Measurements from ENCODE around the gene RABGAP1L. TPM values are rescaled to one million over a fixed set of nuclear protein-coding genes. Genes with fewer than 3 reads are reported as not detected.

Gene RABGAP1L
- total and polyA plus RNA-seq, 10 of the 15 experiments (the other 5 are each of a cell fraction or from before 2014, with no cell fraction given): 5.8 to 194 (median 113) TPM

DNA sequence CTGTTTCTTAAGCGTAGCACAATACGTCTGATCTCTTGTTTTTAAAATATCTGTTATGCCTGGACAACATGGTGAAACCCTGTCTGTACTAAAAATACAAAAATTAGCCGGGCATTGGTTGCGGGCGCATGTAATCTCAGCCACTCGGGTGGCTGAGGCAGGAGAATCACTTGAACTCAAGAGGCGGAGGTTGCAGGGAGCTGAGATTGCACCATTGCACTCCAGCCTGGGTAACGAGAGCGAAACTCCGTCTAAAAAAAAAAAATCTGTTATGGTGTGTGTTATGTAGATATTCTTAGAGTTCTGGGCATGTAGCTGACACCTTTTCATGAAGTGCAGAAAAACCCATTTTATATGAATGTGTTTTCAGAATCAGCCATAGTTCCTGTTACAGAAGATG, 38.2 kb downstream of the RABGAP1L start:
- no peak overlapping the region for H3K27ac ChIP-seq (ENCODE audit: control insufficient read depth, insufficient read depth)
- no peaks in the 10 kb centered on the region for H3K27me3 ChIP-seq (replicated peaks in 1 of 2; ENCODE audit: control insufficient read depth in 2 of 2, insufficient read depth in 2 of 2, low read length in 1 of 2)
- no peaks in the 10 kb centered on the region for H4K20me1 ChIP-seq (ENCODE audit: control insufficient read depth, insufficient read depth)
- H3K36me3 ChIP-seq (ENCODE audit: control insufficient read depth in 2 of 2, insufficient read depth in 2 of 2, low read length in 1 of 2): peaks cover 0 to under 1% of the 10 kb centered on the region in 2 experiments; a peak in 1 of 4 replicates
- ATAC-seq (no peak), FAIRE-seq (no peak), DNase-seq (ENCODE audit: low read depth, low spot score) (no peak)
- H2AFZ ChIP-seq (ENCODE audit: control insufficient read depth, low read depth, low read length): no peak overlapping the region
- H3K4me2 ChIP-seq (ENCODE audit: control insufficient read depth, insufficient read depth): no peak overlapping the region
- H3K79me2 ChIP-seq (ENCODE audit: control insufficient read depth, insufficient read depth, low read length): peaks cover 29% of the 10 kb centered on the region
- H3K9me3 ChIP-seq (replicated peaks; ENCODE audit: control insufficient read depth, insufficient read depth, low read length): peaks cover 3% of the 10 kb centered on the region; the same call in 1 of the 3 replicates
- CTCF ChIA-PET: no interaction called here
- H3K4me1 ChIP-seq (ENCODE audit: control insufficient read depth, insufficient read depth, low read length): peaks cover 3% of the 10 kb centered on the region; the same call in 1 of the 2 replicates
- WGBS (ENCODE audit: insufficient coverage, insufficient replicate concordance, low lambda C conversion rate, missing lambda C conversion rate): 88% methylated on average over 10 of the region's 10 CpGs
- no TSS peak for BruUV-seq (replicated peaks)
- H3K4me3 ChIP-seq: no peak overlapping the region
- POLR2A ChIA-PET: no interaction called here
- RAD21 ChIA-PET (ENCODE audit: unreplicated experiment): no interaction called here
- SMC1A ChIA-PET (ENCODE audit: uncharacterized antibody, unreplicated experiment): no interaction called here
- TF ChIP-seq KLF5 (IDR thresholded peaks at IDR 0.05; ENCODE audit: partially characterized antibody) (no peak), ZNF217 (IDR thresholded peaks at IDR 0.05) (no peak), NR2F1 (conservative IDR thresholded peaks at IDR 0.05) (no peak), RCOR1 (conservative IDR thresholded peaks at IDR 0.05; ENCODE audit: low read depth, low read length) (no peak), NBN (IDR thresholded peaks at IDR 0.05) (no peak), MTA2 (IDR thresholded peaks at IDR 0.05; ENCODE audit: low read depth) (no peak), BRCA1 (IDR thresholded peaks at IDR 0.05; ENCODE audit: low read depth, low read length) (no peak), ZNF24 (IDR thresholded peaks at IDR 0.05) (no peak), CHD4 (IDR thresholded peaks at IDR 0.05) (no peak), RAD51 (IDR thresholded peaks at IDR 0.05) (no peak), BHLHE40 (IDR thresholded peaks at IDR 0.05; ENCODE audit: borderline replicate concordance in 1 of 2, low read depth in 2 of 2, low read length in 1 of 2) (no peak), STAT1 (conservative IDR thresholded peaks at IDR 0.05) (no peak), SMAD1 (IDR thresholded peaks at IDR 0.05; ENCODE audit: low read depth, partially characterized antibody) (no peak), POLR2AphosphoS2 (IDR thresholded peaks at IDR 0.05; ENCODE audit: low read depth, low read length) (no peak), RAD21 (IDR thresholded peaks at IDR 0.05; ENCODE audit: insufficient read depth, low read depth, low read length) (no peak)
- TF ChIP-seq, protein P1, sequence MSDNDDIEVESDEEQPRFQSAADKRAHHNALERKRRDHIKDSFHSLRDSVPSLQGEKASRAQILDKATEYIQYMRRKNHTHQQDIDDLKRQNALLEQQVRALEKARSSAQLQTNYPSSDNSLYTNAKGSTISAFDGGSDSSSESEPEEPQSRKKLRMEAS (IDR thresholded peaks at IDR 0.05; ENCODE audit: low read depth, low read length): no peak
- TF ChIP-seq, protein P2, sequence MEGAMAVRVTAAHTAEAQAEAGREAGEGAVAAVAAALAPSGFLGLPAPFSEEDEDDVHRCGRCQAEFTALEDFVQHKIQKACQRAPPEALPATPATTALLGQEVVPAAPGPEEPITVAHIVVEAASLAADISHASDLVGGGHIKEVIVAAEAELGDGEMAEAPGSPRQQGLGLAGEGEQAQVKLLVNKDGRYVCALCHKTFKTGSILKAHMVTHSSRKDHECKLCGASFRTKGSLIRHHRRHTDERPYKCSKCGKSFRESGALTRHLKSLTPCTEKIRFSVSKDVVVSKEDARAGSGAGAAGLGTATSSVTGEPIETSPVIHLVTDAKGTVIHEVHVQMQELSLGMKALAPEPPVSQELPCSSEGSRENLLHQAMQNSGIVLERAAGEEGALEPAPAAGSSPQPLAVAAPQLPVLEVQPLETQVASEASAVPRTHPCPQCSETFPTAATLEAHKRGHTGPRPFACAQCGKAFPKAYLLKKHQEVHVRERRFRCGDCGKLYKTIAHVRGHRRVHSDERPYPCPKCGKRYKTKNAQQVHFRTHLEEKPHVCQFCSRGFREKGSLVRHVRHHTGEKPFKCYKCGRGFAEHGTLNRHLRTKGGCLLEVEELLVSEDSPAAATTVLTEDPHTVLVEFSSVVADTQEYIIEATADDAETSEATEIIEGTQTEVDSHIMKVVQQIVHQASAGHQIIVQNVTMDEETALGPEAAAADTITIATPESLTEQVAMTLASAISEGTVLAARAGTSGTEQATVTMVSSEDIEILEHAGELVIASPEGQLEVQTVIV (IDR thresholded peaks at IDR 0.05; ENCODE audit: borderline replicate concordance, partially characterized antibody): no peak
- TF ChIP-seq, protein P3, sequence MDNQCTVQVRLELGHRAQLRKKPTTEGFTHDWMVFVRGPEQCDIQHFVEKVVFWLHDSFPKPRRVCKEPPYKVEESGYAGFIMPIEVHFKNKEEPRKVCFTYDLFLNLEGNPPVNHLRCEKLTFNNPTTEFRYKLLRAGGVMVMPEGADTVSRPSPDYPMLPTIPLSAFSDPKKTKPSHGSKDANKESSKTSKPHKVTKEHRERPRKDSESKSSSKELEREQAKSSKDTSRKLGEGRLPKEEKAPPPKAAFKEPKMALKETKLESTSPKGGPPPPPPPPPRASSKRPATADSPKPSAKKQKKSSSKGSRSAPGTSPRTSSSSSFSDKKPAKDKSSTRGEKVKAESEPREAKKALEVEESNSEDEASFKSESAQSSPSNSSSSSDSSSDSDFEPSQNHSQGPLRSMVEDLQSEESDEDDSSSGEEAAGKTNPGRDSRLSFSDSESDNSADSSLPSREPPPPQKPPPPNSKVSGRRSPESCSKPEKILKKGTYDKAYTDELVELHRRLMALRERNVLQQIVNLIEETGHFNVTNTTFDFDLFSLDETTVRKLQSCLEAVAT (IDR thresholded peaks at IDR 0.05): no peak
- TF ChIP-seq, protein P4, sequence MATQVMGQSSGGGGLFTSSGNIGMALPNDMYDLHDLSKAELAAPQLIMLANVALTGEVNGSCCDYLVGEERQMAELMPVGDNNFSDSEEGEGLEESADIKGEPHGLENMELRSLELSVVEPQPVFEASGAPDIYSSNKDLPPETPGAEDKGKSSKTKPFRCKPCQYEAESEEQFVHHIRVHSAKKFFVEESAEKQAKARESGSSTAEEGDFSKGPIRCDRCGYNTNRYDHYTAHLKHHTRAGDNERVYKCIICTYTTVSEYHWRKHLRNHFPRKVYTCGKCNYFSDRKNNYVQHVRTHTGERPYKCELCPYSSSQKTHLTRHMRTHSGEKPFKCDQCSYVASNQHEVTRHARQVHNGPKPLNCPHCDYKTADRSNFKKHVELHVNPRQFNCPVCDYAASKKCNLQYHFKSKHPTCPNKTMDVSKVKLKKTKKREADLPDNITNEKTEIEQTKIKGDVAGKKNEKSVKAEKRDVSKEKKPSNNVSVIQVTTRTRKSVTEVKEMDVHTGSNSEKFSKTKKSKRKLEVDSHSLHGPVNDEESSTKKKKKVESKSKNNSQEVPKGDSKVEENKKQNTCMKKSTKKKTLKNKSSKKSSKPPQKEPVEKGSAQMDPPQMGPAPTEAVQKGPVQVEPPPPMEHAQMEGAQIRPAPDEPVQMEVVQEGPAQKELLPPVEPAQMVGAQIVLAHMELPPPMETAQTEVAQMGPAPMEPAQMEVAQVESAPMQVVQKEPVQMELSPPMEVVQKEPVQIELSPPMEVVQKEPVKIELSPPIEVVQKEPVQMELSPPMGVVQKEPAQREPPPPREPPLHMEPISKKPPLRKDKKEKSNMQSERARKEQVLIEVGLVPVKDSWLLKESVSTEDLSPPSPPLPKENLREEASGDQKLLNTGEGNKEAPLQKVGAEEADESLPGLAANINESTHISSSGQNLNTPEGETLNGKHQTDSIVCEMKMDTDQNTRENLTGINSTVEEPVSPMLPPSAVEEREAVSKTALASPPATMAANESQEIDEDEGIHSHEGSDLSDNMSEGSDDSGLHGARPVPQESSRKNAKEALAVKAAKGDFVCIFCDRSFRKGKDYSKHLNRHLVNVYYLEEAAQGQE (IDR thresholded peaks at IDR 0.05; ENCODE audit: low read depth, low read length): no peak
- H3K9ac ChIP-seq (ENCODE audit: control insufficient read depth, insufficient read depth, low read length): no peak overlapping the region
- intact Hi-C loops (cut with micrococcal nuclease; ENCODE audit: unreplicated experiment): no loop called here
- in situ Hi-C loops (cut with MboI): no loop called here

Measured in GM12878 (cell line).